ENCODE results near the gene COL8A1.
"Not testable (repeated sequence)": the region's sequence is repeated elsewhere in the genome, so short reads cannot be mapped to it uniquely, and the experiment has no call there.

The COL8A1 gene

GRCh38 chr3:99712291-99712954 is 74.0 kb downstream of the COL8A1 start:
- no peak for DNase-seq

GRCh38 chr3:99713440-99713839 is 75.0 kb downstream of the COL8A1 start:
- DNase-seq, result no peak

GRCh38 chr3:99714146-99714545 is 75.8 kb downstream of the COL8A1 start:
- DNase-seq, result no peak

GRCh38 chr3:99714575-99714974 is 76.2 kb downstream of the COL8A1 start:
- no peak for DNase-seq

- no peak for DNase-seq
Observed at GRCh38 chr3:99716463-99716995, 78.1 kb downstream of the COL8A1 start.

- no peak for DNase-seq
Observed at GRCh38 chr3:99720985-99721632, 82.7 kb downstream of the COL8A1 start.

- DNase-seq, result no peak
Observed at GRCh38 chr3:99721633-99722007, 83.2 kb downstream of the COL8A1 start.

- DNase-seq, result no peak
Observed at GRCh38 chr3:99724276-99724675, 85.9 kb downstream of the COL8A1 start.

- no peak for DNase-seq
Observed at GRCh38 chr3:99730870-99731269, 92.5 kb downstream of the COL8A1 start.

- no peak for DNase-seq
Observed at GRCh38 chr3:99731499-99731898, 93.1 kb downstream of the COL8A1 start.

- DNase-seq, result not testable (repeated sequence)
Observed at GRCh38 chr3:99740371-99740770, 102.0 kb downstream of the COL8A1 start.

- no peak for DNase-seq
Observed at GRCh38 chr3:99741588-99741987, 103.2 kb downstream of the COL8A1 start.

GRCh38 chr3:99747915-99748314 is 109.5 kb downstream of the COL8A1 start:
- no peak for DNase-seq

GRCh38 chr3:99751649-99752048 is 113.3 kb downstream of the COL8A1 start:
- DNase-seq, result no peak

GRCh38 chr3:99753268-99753975 is 115.0 kb downstream of the COL8A1 start:
- no peak for DNase-seq

GRCh38 chr3:99755831-99756230 is 117.4 kb downstream of the COL8A1 start:
- DNase-seq, result no peak

- no peak for DNase-seq
Observed at GRCh38 chr3:99757966-99758365, 119.6 kb downstream of the COL8A1 start.

GRCh38 chr3:99758502-99759177 is 120.2 kb downstream of the COL8A1 start:
- DNase-seq, result no peak

- no peak for DNase-seq
Observed at GRCh38 chr3:99760031-99760430, 121.6 kb downstream of the COL8A1 start.

- DNase-seq, result no peak
Observed at GRCh38 chr3:99760629-99761028, 122.2 kb downstream of the COL8A1 start.

GRCh38 chr3:99761415-99762165 is 123.2 kb downstream of the COL8A1 start:
- DNase-seq, result no peak

- no peak for DNase-seq
Observed at GRCh38 chr3:99762901-99763300, 124.5 kb downstream of the COL8A1 start.

GRCh38 chr3:99764377-99764776 is 126.0 kb downstream of the COL8A1 start:
- no peak for DNase-seq

Measured in stimulated activated naive CD4-positive, alpha-beta T cell treated with Interleukin-2 at 50 U/mL for 16 hours (primary cell).